ENCODE measurements around the gene SCAMP4.

The SCAMP4 gene

GRCh38 chr19:1947651-1948209 lies 42.5 kb downstream of the SCAMP4 start:
- H3K36me3 ChIP-seq (ENCODE audit: insufficient read depth, low read length) = peaks cover 3% of the 10 kb centered on the region
- H3K9me3 ChIP-seq (replicated peaks; ENCODE audit: low read length) = no peaks in the 10 kb centered on the region
- H3K4me2 ChIP-seq (ENCODE audit: low read length) = no peak overlapping the region
- H3K27me3 ChIP-seq (ENCODE audit: control insufficient read depth, insufficient read depth, low read length) = no peaks in the 10 kb centered on the region
- no peak overlapping the region for H3K4me3 ChIP-seq (ENCODE audit: low read length)
- no peak overlapping the region for H3K9ac ChIP-seq (ENCODE audit: low read depth, low read length)
- H3K4me1 ChIP-seq (ENCODE audit: control insufficient read depth, insufficient read depth, low read length) = peaks cover 19% of the 10 kb centered on the region

DNA sequence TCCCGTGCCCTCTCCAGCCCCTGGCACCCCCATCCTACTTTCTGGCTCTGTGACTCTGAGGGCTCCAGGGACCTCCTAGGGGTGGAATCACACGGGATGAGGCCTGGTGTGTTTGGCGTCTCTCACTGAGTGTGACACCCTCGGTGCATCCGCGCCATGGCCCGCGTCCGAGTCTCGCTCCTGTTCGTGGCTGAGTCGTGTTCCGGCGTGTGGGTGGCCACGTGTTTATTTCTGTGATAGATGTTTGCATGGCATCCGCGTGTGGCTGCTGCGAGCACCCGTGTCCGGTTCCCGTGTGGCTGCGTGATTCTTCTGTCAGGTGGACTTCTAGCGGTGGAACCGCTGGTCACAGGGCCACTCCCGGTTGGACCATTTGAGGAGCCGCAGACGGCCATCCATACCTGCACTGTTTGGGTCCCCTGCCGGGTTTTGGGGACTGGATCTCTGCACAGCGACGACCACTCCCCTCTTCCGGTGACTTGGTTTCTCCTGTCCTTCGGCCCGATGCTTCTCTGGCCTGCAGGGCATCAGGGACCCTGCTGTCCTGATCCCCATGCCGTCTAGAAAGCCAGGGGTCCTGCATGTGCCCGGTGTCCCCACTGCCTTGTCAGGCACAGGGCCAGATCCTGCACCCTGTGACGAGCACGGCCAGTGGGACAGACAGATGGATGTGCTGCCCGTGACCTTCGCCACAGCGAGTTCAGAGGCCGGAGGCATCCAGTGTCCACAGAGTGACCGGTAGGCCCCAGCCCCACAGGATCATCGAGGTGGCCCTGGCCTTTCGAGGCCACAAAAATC lies 44.3 kb downstream of the SCAMP4 start:
- H3K4me2 ChIP-seq (ENCODE audit: low read length) = no peak overlapping the region
- H3K4me3 ChIP-seq (ENCODE audit: low read length) = no peak overlapping the region
- no peak overlapping the region for H3K9ac ChIP-seq (ENCODE audit: low read depth, low read length)
- no peaks in the 10 kb centered on the region for H3K27me3 ChIP-seq (ENCODE audit: control insufficient read depth, insufficient read depth, low read length)
- H3K36me3 ChIP-seq (ENCODE audit: insufficient read depth, low read length) = peaks cover 3% of the 10 kb centered on the region
- H3K4me1 ChIP-seq (ENCODE audit: control insufficient read depth, insufficient read depth, low read length) = peaks cover 5% of the 10 kb centered on the region
- H3K9me3 ChIP-seq (replicated peaks; ENCODE audit: low read length) = no peaks in the 10 kb centered on the region

DNA sequence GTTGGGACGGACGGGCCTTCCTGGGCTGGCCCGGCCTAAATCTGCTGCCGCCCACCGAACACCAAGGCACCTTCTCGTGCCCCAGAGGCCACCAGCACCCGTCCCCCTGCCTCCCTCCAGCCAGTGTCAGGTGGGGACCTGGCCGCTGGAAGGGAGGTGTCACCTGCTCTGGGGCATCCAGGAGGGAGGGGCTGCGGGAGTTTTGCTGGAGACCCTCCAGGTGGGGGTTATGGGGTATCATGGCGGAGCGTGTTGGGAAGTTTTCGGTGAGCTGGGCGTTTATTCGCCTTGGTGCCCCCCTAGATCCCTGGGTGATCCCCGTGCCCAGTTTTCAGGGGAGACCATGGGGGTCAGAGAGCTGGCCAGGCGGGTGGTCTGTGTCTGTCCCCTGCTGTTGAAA lies 45.4 kb downstream of the SCAMP4 start:
- no peaks in the 10 kb centered on the region for H3K9me3 ChIP-seq (replicated peaks; ENCODE audit: low read length)
- no peaks in the 10 kb centered on the region for H3K27me3 ChIP-seq (ENCODE audit: control insufficient read depth, insufficient read depth, low read length)
- no peaks in the 10 kb centered on the region for H3K4me1 ChIP-seq (ENCODE audit: control insufficient read depth, insufficient read depth, low read length)
- no peak overlapping the region for H3K4me2 ChIP-seq (ENCODE audit: low read length)
- H3K9ac ChIP-seq (ENCODE audit: low read depth, low read length) = no peak overlapping the region
- H3K4me3 ChIP-seq (ENCODE audit: low read length) = no peak overlapping the region
- H3K36me3 ChIP-seq (ENCODE audit: insufficient read depth, low read length) = peaks cover 3% of the 10 kb centered on the region

GRCh38 chr19:1952635-1953034 lies 47.4 kb downstream of the SCAMP4 start:
- Histone ChIP-seq H3K4me2 (ENCODE audit: low read length) (no peak overlapping the region), H3K9ac (ENCODE audit: low read depth, low read length) (no peak overlapping the region), H3K4me3 (ENCODE audit: low read length) (no peak overlapping the region), H3K36me3 (ENCODE audit: insufficient read depth, low read length) (peaks cover 3% of the 10 kb centered on the region), H3K27me3 (ENCODE audit: control insufficient read depth, insufficient read depth, low read length) (no peaks in the 10 kb centered on the region), H3K9me3 (replicated peaks; ENCODE audit: low read length) (no peaks in the 10 kb centered on the region), H3K4me1 (ENCODE audit: control insufficient read depth, insufficient read depth, low read length) (no peaks in the 10 kb centered on the region)

DNA sequence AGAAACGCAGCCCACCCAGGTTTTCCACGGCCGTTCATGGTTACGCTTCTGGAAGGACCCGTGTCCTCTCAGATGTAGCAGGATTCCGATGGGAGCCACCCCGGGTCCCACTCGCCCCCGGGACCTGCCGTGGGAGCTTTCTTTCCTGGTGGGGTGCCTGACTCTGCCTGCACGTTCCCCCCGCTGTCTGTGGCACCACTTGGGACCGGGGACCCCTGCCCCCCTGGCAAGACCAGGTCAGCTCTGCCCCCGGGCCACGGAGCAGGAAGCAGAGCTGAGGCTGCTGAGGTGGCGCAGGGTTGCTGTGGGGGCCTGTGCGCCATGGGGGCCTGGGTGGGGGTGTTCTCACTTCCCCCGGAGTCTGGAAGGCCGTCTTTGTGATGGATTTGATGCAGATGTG lies 47.8 kb downstream of the SCAMP4 start:
- Histone ChIP-seq H3K9ac (ENCODE audit: low read depth, low read length) (no peak overlapping the region), H3K4me2 (ENCODE audit: low read length) (no peak overlapping the region), H3K4me3 (ENCODE audit: low read length) (no peak overlapping the region), H3K36me3 (ENCODE audit: insufficient read depth, low read length) (peaks cover 3% of the 10 kb centered on the region), H3K9me3 (replicated peaks; ENCODE audit: low read length) (no peaks in the 10 kb centered on the region), H3K27me3 (ENCODE audit: control insufficient read depth, insufficient read depth, low read length) (no peaks in the 10 kb centered on the region), H3K4me1 (ENCODE audit: control insufficient read depth, insufficient read depth, low read length) (no peaks in the 10 kb centered on the region)

DNA sequence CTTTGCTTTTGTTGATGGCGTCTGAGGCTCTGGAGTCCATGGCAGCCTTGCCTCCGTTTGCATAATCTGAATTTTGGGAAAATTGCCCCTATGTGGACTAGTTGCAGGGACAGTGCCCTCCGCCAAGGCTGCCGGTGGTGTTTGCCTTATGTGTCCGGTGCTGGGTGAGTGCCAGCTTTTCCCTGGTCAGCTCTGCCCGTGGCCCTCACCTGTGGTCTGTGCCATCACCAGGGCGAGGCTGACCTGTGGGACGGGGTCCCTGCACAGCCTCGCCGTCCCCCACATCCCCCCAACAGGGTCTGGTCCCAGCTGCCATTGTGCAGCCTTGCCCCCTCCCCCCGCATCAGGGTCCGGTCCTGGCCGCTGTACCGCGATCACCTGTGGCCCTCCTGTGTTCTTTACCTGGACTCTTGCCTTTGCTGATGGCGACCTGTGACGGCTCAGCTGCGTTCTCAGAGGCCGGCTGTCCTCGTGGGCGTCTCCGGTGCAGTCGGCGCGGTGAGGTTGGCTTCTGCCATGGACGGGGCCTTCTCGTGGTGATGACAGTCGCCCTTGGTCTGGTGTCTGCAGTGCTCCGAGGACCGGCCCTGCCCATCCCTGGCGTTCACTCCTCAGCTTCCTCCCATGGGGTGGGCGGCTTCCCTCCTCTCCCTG lies 48.4 kb downstream of the SCAMP4 start:
- Histone ChIP-seq H3K9me3 (replicated peaks; ENCODE audit: low read length) (no peaks in the 10 kb centered on the region), H3K4me1 (ENCODE audit: control insufficient read depth, insufficient read depth, low read length) (no peaks in the 10 kb centered on the region), H3K4me3 (ENCODE audit: low read length) (no peak overlapping the region), H3K4me2 (ENCODE audit: low read length) (no peak overlapping the region), H3K36me3 (ENCODE audit: insufficient read depth, low read length) (peaks cover 3% of the 10 kb centered on the region), H3K27me3 (ENCODE audit: control insufficient read depth, insufficient read depth, low read length) (no peaks in the 10 kb centered on the region), H3K9ac (ENCODE audit: low read depth, low read length) (no peak overlapping the region)

GRCh38 chr19:1954532-1954933 lies 49.3 kb downstream of the SCAMP4 start:
- Histone ChIP-seq H3K4me1 (ENCODE audit: control insufficient read depth, insufficient read depth, low read length) (no peaks in the 10 kb centered on the region), H3K27me3 (ENCODE audit: control insufficient read depth, insufficient read depth, low read length) (no peaks in the 10 kb centered on the region), H3K36me3 (ENCODE audit: insufficient read depth, low read length) (peaks cover 3% of the 10 kb centered on the region), H3K4me3 (ENCODE audit: low read length) (no peak overlapping the region), H3K9me3 (replicated peaks; ENCODE audit: low read length) (no peaks in the 10 kb centered on the region), H3K4me2 (ENCODE audit: low read length) (no peak overlapping the region), H3K9ac (ENCODE audit: low read depth, low read length) (no peak overlapping the region)

DNA sequence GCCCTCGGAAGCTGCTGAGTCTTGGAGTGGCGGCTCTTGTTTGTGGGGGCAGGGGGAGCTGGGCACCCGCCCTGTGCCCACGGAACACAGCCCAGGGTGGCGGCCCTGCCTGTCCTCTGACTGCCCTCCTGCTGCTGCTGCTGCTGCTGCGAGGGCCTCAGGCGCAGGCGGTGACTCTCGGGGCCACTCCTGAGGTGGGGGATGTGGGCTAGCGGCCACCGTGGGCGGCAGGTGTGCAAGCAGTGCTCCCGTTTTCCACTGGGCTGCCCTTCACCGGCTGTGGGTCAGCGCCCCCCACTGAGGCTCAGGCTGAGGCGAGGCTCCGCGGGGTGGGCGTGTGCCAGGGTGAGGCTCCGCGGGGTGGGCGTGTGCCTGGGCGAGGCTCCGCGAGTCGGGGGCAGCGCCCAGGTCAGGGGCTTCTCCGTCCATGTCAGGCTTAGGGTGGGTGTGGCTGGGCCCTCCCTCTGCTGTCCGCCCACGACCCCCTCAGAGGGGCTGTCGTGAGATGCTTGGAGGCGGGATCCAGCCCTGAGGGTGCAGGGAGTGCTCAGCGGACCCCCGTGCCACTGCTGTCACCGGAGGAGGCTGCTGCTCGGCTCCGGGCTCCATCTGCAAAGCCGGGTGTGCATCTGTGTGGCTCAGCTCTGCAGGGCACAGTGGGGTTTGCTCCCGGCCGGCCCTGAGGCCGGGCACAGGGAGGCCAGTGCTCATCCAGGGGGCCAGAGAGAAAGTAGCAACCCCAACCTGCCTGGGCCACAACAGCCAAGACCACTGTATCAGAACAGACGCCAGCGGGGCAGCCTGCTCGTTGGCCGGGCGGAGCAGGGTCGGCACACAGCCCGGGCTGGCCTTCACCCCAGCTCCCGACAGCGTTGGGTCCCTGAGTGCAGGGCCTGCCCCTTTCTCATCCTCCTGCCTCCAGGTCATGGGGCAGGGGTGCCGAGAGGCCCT lies 50.2 kb downstream of the SCAMP4 start:
- Histone ChIP-seq H3K27me3 (ENCODE audit: control insufficient read depth, insufficient read depth, low read length) (no peaks in the 10 kb centered on the region), H3K9ac (ENCODE audit: low read depth, low read length) (no peak overlapping the region), H3K4me1 (ENCODE audit: control insufficient read depth, insufficient read depth, low read length) (no peaks in the 10 kb centered on the region), H3K4me3 (ENCODE audit: low read length) (no peak overlapping the region), H3K4me2 (ENCODE audit: low read length) (no peak overlapping the region), H3K9me3 (replicated peaks; ENCODE audit: low read length) (no peaks in the 10 kb centered on the region), H3K36me3 (ENCODE audit: insufficient read depth, low read length) (peaks cover 3% of the 10 kb centered on the region)

- Histone ChIP-seq H3K4me2 (ENCODE audit: low read length) (no peak overlapping the region), H3K9me3 (replicated peaks; ENCODE audit: low read length) (no peaks in the 10 kb centered on the region), H3K36me3 (ENCODE audit: insufficient read depth, low read length) (peaks cover 3% of the 10 kb centered on the region), H3K4me1 (ENCODE audit: control insufficient read depth, insufficient read depth, low read length) (no peaks in the 10 kb centered on the region), H3K4me3 (ENCODE audit: low read length) (no peak overlapping the region), H3K9ac (ENCODE audit: low read depth, low read length) (no peak overlapping the region), H3K27me3 (ENCODE audit: control insufficient read depth, insufficient read depth, low read length) (no peaks in the 10 kb centered on the region)
Observed at GRCh38 chr19:1956122-1956494, 50.9 kb downstream of the SCAMP4 start.

GRCh38 chr19:1956868-1957492 lies 51.8 kb downstream of the SCAMP4 start:
- Histone ChIP-seq H3K9ac (ENCODE audit: low read depth, low read length) (no peak overlapping the region), H3K27me3 (ENCODE audit: control insufficient read depth, insufficient read depth, low read length) (no peaks in the 10 kb centered on the region), H3K4me2 (ENCODE audit: low read length) (no peak overlapping the region), H3K4me1 (ENCODE audit: control insufficient read depth, insufficient read depth, low read length) (no peaks in the 10 kb centered on the region), H3K9me3 (replicated peaks; ENCODE audit: low read length) (no peaks in the 10 kb centered on the region), H3K36me3 (ENCODE audit: insufficient read depth, low read length) (peaks cover 1% of the 10 kb centered on the region), H3K4me3 (ENCODE audit: low read length) (no peak overlapping the region)
